Measurements from ENCODE around the gene PRR14L.

DNA sequence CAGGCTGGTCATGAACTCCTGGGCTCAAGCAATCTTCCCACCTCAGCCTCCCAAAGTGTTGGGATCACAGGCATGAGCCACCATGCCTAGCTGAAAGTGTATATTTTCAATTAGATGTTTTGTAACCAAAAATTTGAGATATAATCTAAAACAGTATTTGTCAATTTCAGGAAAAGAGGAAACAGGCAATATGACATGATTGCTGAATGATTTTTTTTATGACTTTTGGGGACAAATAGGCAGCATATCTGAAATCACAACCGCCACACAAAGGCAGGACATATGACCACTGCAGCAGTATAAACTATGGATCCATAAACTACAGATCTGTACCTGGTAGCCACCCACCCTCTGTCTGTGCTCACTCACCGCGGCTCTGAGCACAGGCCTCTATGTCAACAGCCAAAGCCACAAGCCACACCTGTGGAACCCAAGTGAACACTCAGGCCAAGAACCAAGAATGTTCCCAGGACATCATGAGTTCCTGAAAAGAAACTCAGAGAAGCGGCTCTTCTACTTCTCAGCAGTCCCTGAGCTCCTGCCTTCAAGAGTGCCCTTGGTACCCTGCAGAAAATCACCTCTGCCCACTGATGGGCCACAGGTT is 110.4 kb downstream of the PRR14L start:
- TF ChIP-seq ARNT (IDR thresholded peaks at IDR 0.05) (no peak), SP1 (IDR thresholded peaks at IDR 0.05) (no peak), FOXK2 (IDR thresholded peaks at IDR 0.05) (no peak), FOXA1 (IDR thresholded peaks at IDR 0.05) (no peak), ZNF384 (IDR thresholded peaks at IDR 0.05) (no peak), LEF1 (IDR thresholded peaks at IDR 0.05; ENCODE audit: borderline replicate concordance) (no peak), ELF4 (IDR thresholded peaks at IDR 0.05) (no peak), FOXM1 (IDR thresholded peaks at IDR 0.05; ENCODE audit: borderline replicate concordance) (no peak), NFRKB (IDR thresholded peaks at IDR 0.05) (no peak)

All from HEK293T (cell line).